ENCODE measurements around the gene SHANK1. TPM values are rescaled to one million over a fixed set of nuclear protein-coding genes. Genes with fewer than 3 reads are reported as not detected.
A peak's percentile ranks its signal among the peaks of the same experiment; 100 is the strongest.
"Not testable (repeated sequence)": the region's sequence is repeated elsewhere in the genome, so short reads cannot be mapped to it uniquely, and the experiment has no call there.

SHANK1 gene
- polyA plus RNA-seq, 4 donors, result under 0.01 to 1.4 (median 0.46) TPM; not detected in 1

DNA sequence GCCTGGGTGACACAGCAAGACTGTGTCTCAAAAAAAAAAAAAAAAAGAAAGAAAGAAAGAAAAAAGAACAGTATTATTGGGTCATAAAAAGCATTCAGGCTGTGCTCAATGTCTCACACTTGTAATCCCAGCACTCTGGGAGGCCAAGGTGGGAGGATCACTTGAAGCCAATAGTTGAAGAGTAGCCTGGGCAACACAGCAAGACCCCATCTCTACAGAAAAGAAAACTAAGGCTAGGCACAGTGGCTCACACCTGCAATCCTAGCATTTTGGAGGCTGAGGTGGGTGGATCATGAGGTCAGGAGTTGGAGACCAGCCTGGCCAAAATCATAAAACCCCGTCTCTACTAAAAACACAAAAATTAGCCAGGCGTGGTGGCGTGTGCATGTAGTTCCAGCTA is 38.0 kb upstream of the SHANK1 start:
- not testable (repeated sequence) for H3K4me3 ChIP-seq (ENCODE audit: low read depth in 1 of 3, low read length in 3 of 3); H3K9me3 ChIP-seq (ENCODE audit: control insufficient read depth in 2 of 2, insufficient read depth in 1 of 2, low read depth in 1 of 2, low read length in 1 of 2); H3K27me3 ChIP-seq (ENCODE audit: control insufficient read depth in 3 of 3, insufficient read depth in 3 of 3, low read length in 3 of 3); DNase-seq; H3K36me3 ChIP-seq (ENCODE audit: control insufficient read depth in 3 of 3, insufficient read depth in 2 of 3, low read depth in 1 of 3, low read length in 3 of 3); FAIRE-seq; H3K4me1 ChIP-seq (ENCODE audit: control insufficient read depth in 3 of 3, insufficient read depth in 2 of 3, low read depth in 1 of 3, low read length in 2 of 3); H3K27ac ChIP-seq (ENCODE audit: low read depth in 1 of 3, low read length in 2 of 3)
- WGBS, 3 donors, result 91 to 100% (median 93%) methylated on average over 3 of the region's 3 CpGs

DNA sequence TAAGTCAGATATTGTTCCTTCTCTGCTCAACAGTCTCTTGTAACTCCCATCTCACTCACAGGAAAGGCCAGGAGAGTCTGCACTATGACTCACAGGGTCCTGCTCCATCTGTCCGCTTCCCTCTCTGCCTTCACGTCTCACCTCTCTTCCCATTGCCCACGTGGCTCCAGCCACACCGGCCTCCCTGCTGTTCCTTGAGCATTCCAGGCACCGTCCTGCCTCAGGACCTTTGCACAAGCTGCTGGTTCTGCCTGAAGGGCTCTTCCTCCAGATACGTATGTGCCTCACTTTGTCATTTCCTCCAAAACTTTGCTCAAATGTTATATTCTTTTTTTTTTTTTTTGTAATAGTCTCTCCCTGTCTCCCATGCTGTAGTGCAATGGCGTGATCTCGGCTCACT is 36.6 kb upstream of the SHANK1 start:
- H3K27me3 ChIP-seq (ENCODE audit: control insufficient read depth in 3 of 3, insufficient read depth in 3 of 3, low read length in 3 of 3); H3K27ac ChIP-seq (ENCODE audit: low read depth in 1 of 3, low read length in 2 of 3); FAIRE-seq; H3K4me1 ChIP-seq (ENCODE audit: control insufficient read depth in 3 of 3, insufficient read depth in 2 of 3, low read depth in 1 of 3, low read length in 2 of 3); H3K36me3 ChIP-seq (ENCODE audit: control insufficient read depth in 3 of 3, insufficient read depth in 2 of 3, low read depth in 1 of 3, low read length in 3 of 3); H3K4me3 ChIP-seq (ENCODE audit: low read depth in 1 of 3, low read length in 3 of 3); H3K9me3 ChIP-seq (ENCODE audit: control insufficient read depth in 2 of 2, insufficient read depth in 1 of 2, low read depth in 1 of 2, low read length in 1 of 2); DNase-seq: not testable (repeated sequence)
- WGBS, 3 donors, result 68 to 75% (median 72%) methylated on average over 8 of the region's 8 CpGs

DNA sequence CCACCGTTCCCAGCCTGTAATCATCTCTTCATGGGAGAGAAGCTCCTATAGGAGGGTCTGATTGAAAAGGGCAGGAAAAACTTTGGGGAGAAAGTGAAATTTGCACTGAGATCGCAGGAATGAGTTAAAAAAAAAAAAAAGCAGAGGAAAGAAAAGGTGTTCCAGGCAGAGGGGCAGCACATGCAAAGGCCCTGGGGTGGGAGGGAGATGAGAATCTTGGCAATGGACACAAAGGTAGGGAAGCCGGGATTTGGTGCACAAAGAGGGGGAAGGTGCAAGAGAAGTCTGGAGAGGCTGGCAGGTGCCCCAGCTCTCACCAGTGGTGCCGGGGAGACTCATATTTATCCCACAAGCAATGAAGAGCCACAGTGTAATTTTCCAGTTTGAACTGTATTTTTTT is 34.3 kb upstream of the SHANK1 start:
- Histone ChIP-seq H3K27me3 (ENCODE audit: control insufficient read depth in 3 of 3, insufficient read depth in 3 of 3, low read length in 3 of 3) (peaks cover 0 to 4% (median 0%) of the 10 kb centered on the region in 3 donors), H3K36me3 (ENCODE audit: control insufficient read depth in 3 of 3, insufficient read depth in 2 of 3, low read depth in 1 of 3, low read length in 3 of 3) (no peaks in the 10 kb centered on the region), H3K9me3 (ENCODE audit: control insufficient read depth in 2 of 2, insufficient read depth in 1 of 2, low read depth in 1 of 2, low read length in 1 of 2) (no peaks in the 10 kb centered on the region), H3K4me3 (ENCODE audit: low read depth in 1 of 3, low read length in 3 of 3) (no peak overlapping the region), H3K27ac (ENCODE audit: low read depth in 1 of 3, low read length in 2 of 3) (no peak overlapping the region), H3K4me1 (ENCODE audit: control insufficient read depth in 3 of 3, insufficient read depth in 2 of 3, low read depth in 1 of 3, low read length in 2 of 3) (no peaks in the 10 kb centered on the region)
- 72 to 80% (median 78%) methylated on average over 4 of the region's 4 CpGs for WGBS, 3 donors
- no peak for DNase-seq
- no peak for FAIRE-seq

DNA sequence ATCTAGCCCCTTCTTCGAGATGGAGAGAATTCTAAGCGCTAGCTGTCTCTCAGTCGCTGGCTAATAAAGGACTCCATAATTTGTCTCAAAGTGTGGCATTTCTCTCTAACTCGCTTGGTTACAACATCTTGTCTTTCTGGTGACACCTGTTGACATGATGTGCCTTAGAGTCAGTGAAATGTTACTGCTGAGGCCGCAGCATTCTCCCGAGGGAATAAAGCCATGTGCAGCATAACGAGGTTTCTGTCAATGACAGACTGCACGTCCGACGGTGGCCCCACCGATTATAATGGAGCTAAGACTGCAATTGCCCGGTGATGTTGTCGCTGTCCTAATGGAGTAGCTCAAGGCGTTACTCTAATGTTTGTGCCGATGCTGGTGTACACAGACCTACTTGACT is 30.4 kb upstream of the SHANK1 start:
- peaks cover 0 to 5% (median 0%) of the 10 kb centered on the region in 3 donors for H3K27me3 ChIP-seq (ENCODE audit: control insufficient read depth in 3 of 3, insufficient read depth in 3 of 3, low read length in 3 of 3)
- no peaks in the 10 kb centered on the region for H3K36me3 ChIP-seq (ENCODE audit: control insufficient read depth in 3 of 3, insufficient read depth in 2 of 3, low read depth in 1 of 3, low read length in 3 of 3)
- H3K27ac ChIP-seq (ENCODE audit: low read depth in 1 of 3, low read length in 2 of 3), result no peak overlapping the region
- DNase-seq (no peak), FAIRE-seq (no peak)
- no peaks in the 10 kb centered on the region for H3K4me1 ChIP-seq (ENCODE audit: control insufficient read depth in 3 of 3, insufficient read depth in 2 of 3, low read depth in 1 of 3, low read length in 2 of 3)
- H3K9me3 ChIP-seq (ENCODE audit: control insufficient read depth in 2 of 2, insufficient read depth in 1 of 2, low read depth in 1 of 2, low read length in 1 of 2), result no peaks in the 10 kb centered on the region
- WGBS, 3 donors, result 47 to 60% (median 52%) methylated on average over 15 of the region's 15 CpGs
- H3K4me3 ChIP-seq (ENCODE audit: low read depth in 1 of 3, low read length in 3 of 3), result no peak overlapping the region

DNA sequence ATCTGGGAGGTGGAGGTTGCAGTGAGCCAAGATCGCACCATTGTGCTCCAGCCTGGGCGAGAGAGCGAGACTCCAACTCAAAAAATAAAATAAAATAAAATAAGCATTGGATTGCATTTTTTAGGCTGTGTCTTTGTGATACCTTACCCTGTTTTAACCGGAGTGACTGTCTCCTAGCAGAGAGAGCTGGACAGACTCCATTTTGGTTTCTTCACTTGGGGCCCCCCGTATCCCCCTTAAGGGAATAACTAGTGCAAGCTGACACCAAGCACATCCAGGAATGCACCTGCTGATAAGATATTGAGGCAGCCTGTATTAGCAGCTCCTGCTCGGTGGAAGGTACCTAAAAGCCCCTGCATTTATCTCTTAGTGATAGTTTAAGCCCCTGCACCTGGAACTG is 29.9 kb upstream of the SHANK1 start:
- no peaks in the 10 kb centered on the region for H3K36me3 ChIP-seq (ENCODE audit: control insufficient read depth in 3 of 3, insufficient read depth in 2 of 3, low read depth in 1 of 3, low read length in 3 of 3)
- DNase-seq, result no peak
- no peak for FAIRE-seq
- peaks cover 0 to 5% (median 0%) of the 10 kb centered on the region in 3 donors for H3K27me3 ChIP-seq (ENCODE audit: control insufficient read depth in 3 of 3, insufficient read depth in 3 of 3, low read length in 3 of 3)
- no peaks in the 10 kb centered on the region for H3K9me3 ChIP-seq (ENCODE audit: control insufficient read depth in 2 of 2, insufficient read depth in 1 of 2, low read depth in 1 of 2, low read length in 1 of 2)
- 52 to 64% (median 62%) methylated on average over 6 of the region's 6 CpGs for WGBS, 3 donors
- H3K4me1 ChIP-seq (ENCODE audit: control insufficient read depth in 3 of 3, insufficient read depth in 2 of 3, low read depth in 1 of 3, low read length in 2 of 3), result no peaks in the 10 kb centered on the region
- H3K27ac ChIP-seq (ENCODE audit: low read depth in 1 of 3, low read length in 2 of 3), result no peak overlapping the region
- H3K4me3 ChIP-seq (ENCODE audit: low read depth in 1 of 3, low read length in 3 of 3), result no peak overlapping the region

DNA sequence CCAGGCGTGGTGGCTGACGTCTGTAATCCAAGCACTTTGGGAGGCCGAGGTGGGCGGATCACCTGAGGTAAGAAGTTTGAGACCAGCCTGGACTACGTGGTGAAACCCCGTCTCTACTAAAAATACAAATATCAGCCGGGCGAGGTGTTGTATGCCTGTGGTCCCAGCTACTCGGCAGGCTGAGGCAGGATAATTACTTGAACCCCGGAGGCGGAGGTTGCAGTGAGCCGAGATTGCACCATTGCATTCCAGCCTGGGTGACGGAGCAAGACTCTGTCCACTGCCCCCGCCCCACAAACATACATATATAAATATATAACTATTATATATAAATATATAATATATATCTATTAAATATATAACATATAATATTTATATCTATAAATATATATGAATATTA is 27.5 kb upstream of the SHANK1 start:
- H3K36me3 ChIP-seq (ENCODE audit: control insufficient read depth in 3 of 3, insufficient read depth in 2 of 3, low read depth in 1 of 3, low read length in 3 of 3); FAIRE-seq; DNase-seq; H3K27me3 ChIP-seq (ENCODE audit: control insufficient read depth in 3 of 3, insufficient read depth in 3 of 3, low read length in 3 of 3); H3K4me1 ChIP-seq (ENCODE audit: control insufficient read depth in 3 of 3, insufficient read depth in 2 of 3, low read depth in 1 of 3, low read length in 2 of 3); H3K9me3 ChIP-seq (ENCODE audit: control insufficient read depth in 2 of 2, insufficient read depth in 1 of 2, low read depth in 1 of 2, low read length in 1 of 2); H3K27ac ChIP-seq (ENCODE audit: low read depth in 1 of 3, low read length in 2 of 3); H3K4me3 ChIP-seq (ENCODE audit: low read depth in 1 of 3, low read length in 3 of 3): not testable (repeated sequence)
- WGBS, 3 donors, result 90 to 92% (median 91%) methylated on average over 14 of the region's 14 CpGs

DNA sequence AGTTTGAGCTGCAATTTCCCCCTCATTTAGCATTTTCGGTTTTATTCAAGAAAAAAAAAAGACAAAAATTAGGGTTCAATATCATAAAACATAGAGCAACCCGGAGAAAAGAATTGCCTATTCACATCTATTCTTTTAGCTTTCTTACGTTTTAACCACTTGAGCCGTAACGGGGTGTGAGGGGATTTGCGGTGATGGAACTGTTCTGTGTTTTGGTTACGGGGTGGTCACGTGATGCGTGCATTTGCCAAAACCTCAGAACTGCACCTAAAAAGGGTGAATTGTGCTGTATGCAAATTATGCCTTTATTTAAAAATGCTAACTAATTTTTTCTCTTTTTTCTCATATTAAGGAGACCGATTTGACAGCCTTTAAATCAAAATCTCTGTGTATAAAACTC is 25.6 kb upstream of the SHANK1 start:
- no peak overlapping the region for H3K4me3 ChIP-seq (ENCODE audit: low read depth in 1 of 3, low read length in 3 of 3)
- H3K36me3 ChIP-seq (ENCODE audit: control insufficient read depth in 3 of 3, insufficient read depth in 2 of 3, low read depth in 1 of 3, low read length in 3 of 3), result no peaks in the 10 kb centered on the region
- DNase-seq (no peak), FAIRE-seq (no peak)
- peaks cover 0 to 4% (median 0%) of the 10 kb centered on the region in 3 donors for H3K27me3 ChIP-seq (ENCODE audit: control insufficient read depth in 3 of 3, insufficient read depth in 3 of 3, low read length in 3 of 3)
- H3K4me1 ChIP-seq (ENCODE audit: control insufficient read depth in 3 of 3, insufficient read depth in 2 of 3, low read depth in 1 of 3, low read length in 2 of 3), result peaks cover 0 to 4% (median 2%) of the 10 kb centered on the region in 3 donors
- 80 to 86% (median 82%) methylated on average over 10 of the region's 10 CpGs for WGBS, 3 donors
- no peak overlapping the region for H3K27ac ChIP-seq (ENCODE audit: low read depth in 1 of 3, low read length in 2 of 3)
- no peaks in the 10 kb centered on the region for H3K9me3 ChIP-seq (ENCODE audit: control insufficient read depth in 2 of 2, insufficient read depth in 1 of 2, low read depth in 1 of 2, low read length in 1 of 2)

DNA sequence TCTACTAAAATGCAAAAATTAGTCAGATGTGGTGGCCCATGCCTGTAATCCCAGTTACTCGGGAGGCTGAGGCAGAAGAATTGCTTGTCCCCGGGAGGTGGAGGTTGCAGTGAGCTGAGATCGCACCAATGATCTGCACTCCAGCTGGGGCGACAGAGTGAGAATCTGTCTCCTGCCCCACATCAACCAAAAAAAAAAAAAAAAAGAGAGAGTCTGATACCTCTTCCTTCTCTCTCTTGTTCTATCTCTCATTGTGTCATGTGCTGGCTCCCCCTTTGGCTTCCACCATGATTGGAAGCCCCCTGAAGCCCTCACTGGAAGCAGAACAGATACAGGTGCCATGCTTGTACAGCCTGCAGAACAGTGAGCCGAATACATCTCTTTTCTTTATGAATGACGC is 23.9 kb upstream of the SHANK1 start:
- Histone ChIP-seq H3K27me3 (ENCODE audit: control insufficient read depth in 3 of 3, insufficient read depth in 3 of 3, low read length in 3 of 3) (peaks cover 0 to 6% (median 6%) of the 10 kb centered on the region in 3 donors), H3K27ac (ENCODE audit: low read depth in 1 of 3, low read length in 2 of 3) (no peak overlapping the region), H3K9me3 (ENCODE audit: control insufficient read depth in 2 of 2, insufficient read depth in 1 of 2, low read depth in 1 of 2, low read length in 1 of 2) (no peaks in the 10 kb centered on the region), H3K36me3 (ENCODE audit: control insufficient read depth in 3 of 3, insufficient read depth in 2 of 3, low read depth in 1 of 3, low read length in 3 of 3) (no peaks in the 10 kb centered on the region), H3K4me1 (ENCODE audit: control insufficient read depth in 3 of 3, insufficient read depth in 2 of 3, low read depth in 1 of 3, low read length in 2 of 3) (peaks cover 0 to 4% (median 2%) of the 10 kb centered on the region in 3 donors), H3K4me3 (ENCODE audit: low read depth in 1 of 3, low read length in 3 of 3) (no peak overlapping the region)
- FAIRE-seq (no peak), DNase-seq (no peak)
- 86 to 87% (median 86%) methylated on average over 5 to 6 of the region's 6 CpGs for WGBS, 3 donors

DNA sequence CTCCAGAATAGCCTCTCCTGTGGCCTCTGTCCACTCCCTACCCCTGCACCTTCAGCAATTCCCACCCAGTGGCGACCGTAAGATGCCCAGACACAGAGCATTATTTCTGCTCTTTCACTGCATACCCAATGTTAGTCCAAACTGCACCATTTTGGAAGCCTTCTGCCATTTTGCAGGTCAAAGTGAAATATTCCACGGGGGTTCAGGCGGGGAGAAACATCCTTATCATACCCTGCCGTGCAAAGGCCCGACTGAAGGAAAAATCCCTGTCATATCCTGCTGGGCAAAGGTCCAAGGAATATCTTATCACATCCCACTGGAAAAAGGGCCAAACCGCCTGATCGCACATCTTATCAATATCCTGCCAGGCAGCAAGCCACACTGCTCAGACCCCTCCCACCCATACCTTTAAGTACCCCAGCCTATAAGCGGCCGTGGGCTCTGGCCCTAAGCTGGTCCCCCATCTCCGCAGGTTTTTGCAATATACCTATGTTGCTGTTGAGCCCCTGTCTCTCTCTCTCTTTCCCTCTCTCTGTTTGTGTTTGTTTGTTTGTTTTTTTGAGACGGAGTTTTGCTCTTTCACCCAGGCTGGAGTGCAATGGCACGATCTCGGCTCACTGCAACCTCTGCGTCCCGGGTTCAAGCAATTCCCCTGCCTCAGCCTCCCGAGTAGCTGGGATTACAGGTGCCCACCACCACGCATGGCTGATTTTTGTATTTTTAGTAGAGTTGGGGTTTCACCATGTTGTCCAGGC is 21.8 kb upstream of the SHANK1 start:
- FAIRE-seq (no peak), DNase-seq (peak in 1 of 2 donors; percentile 33)
- 30 to 59% (median 46%) methylated on average over 18 of the region's 18 CpGs for WGBS, 3 donors
- H3K4me1 ChIP-seq (ENCODE audit: control insufficient read depth in 3 of 3, insufficient read depth in 2 of 3, low read depth in 1 of 3, low read length in 2 of 3), result peaks cover 0 to 4% (median 2%) of the 10 kb centered on the region in 3 donors
- H3K27ac ChIP-seq (ENCODE audit: low read depth in 1 of 3, low read length in 2 of 3), result no peak overlapping the region
- peaks cover 0 to 8% (median 5%) of the 10 kb centered on the region in 3 donors for H3K27me3 ChIP-seq (ENCODE audit: control insufficient read depth in 3 of 3, insufficient read depth in 3 of 3, low read length in 3 of 3)
- H3K9me3 ChIP-seq (ENCODE audit: control insufficient read depth in 2 of 2, insufficient read depth in 1 of 2, low read depth in 1 of 2, low read length in 1 of 2), result no peaks in the 10 kb centered on the region
- no peak overlapping the region for H3K4me3 ChIP-seq (ENCODE audit: low read depth in 1 of 3, low read length in 3 of 3)
- H3K36me3 ChIP-seq (ENCODE audit: control insufficient read depth in 3 of 3, insufficient read depth in 2 of 3, low read depth in 1 of 3, low read length in 3 of 3), result no peaks in the 10 kb centered on the region

Measured in small intestine (tissue), 7 donors.